HL-60/S4 treated with retinoic acid at 250 ng/mL for 4 days and 3 days (cell line): ENCODE results near the gene VSTM1.
"Not testable (repeated sequence)": the region's sequence is repeated elsewhere in the genome, so short reads cannot be mapped to it uniquely, and the experiment has no call there.

Experiments used
- in situ Hi-C: fragments of 300-500 bp; cut with MboI; formaldehyde crosslinking; loops from 2 replicates; pipeline ENCODE4 v1.7.0; 2022; ENCODE audit warnings: low sequenced_read_pairs

Gene VSTM1

GRCh38 chr19:54074851-54075250, 11.2 kb upstream of the VSTM1 start:
- in situ Hi-C loops, result no loop called here

- in situ Hi-C loops, result no loop called here
Measured at GRCh38 chr19:54073829-54074228, 10.1 kb upstream of the VSTM1 start.

GRCh38 chr19:54069470-54069869, 5.8 kb upstream of the VSTM1 start:
- in situ Hi-C loops, result no loop called here

GRCh38 chr19:54062643-54063042, 1.1 kb downstream of the VSTM1 start:
- in situ Hi-C loops, result no loop called here

GRCh38 chr19:54047616-54048015, 16.1 kb downstream of the VSTM1 start:
- in situ Hi-C loops, result no loop called here

- in situ Hi-C loops, result no loop called here
Measured at GRCh38 chr19:54045771-54046170, 17.9 kb downstream of the VSTM1 start.

- in situ Hi-C loops, result no loop called here
Measured at GRCh38 chr19:54042989-54043388, 20.7 kb downstream of the VSTM1 start.

GRCh38 chr19:54041969-54042606, 21.6 kb downstream of the VSTM1 start:
- in situ Hi-C loops, result no loop called here

- in situ Hi-C loops, result no loop called here
Measured at GRCh38 chr19:54040003-54040402, 23.7 kb downstream of the VSTM1 start.

GRCh38 chr19:54036542-54036941, 27.2 kb downstream of the VSTM1 start:
- in situ Hi-C loops, result not testable (repeated sequence)

GRCh38 chr19:54035215-54036178, 28.2 kb downstream of the VSTM1 start:
- in situ Hi-C loops, result no loop called here

- in situ Hi-C loops, result no loop called here
Measured at GRCh38 chr19:54030895-54031586, 32.7 kb downstream of the VSTM1 start.

- in situ Hi-C loops, result loop anchor here (10.0 kb wide), 1 partner anchor 235 kb away; no protein-coding TSS in a partner anchor
Measured at GRCh38 chr19:54029930-54030490, 33.7 kb downstream of the VSTM1 start.

GRCh38 chr19:54029301-54029700, 34.4 kb downstream of the VSTM1 start:
- in situ Hi-C loops, result loop anchor here (10.0 kb wide), 1 partner anchor 234 kb away; no protein-coding TSS in a partner anchor

GRCh38 chr19:54026656-54027055, 37.0 kb downstream of the VSTM1 start:
- in situ Hi-C loops, result loop anchor here (10.0 kb wide), 1 partner anchor 232 kb away; no protein-coding TSS in a partner anchor

GRCh38 chr19:54024660-54025059, 39.0 kb downstream of the VSTM1 start:
- in situ Hi-C loops, result loop anchor here (10.0 kb wide), 1 partner anchor 230 kb away; no protein-coding TSS in a partner anchor

GRCh38 chr19:54023191-54023590, 40.5 kb downstream of the VSTM1 start:
- in situ Hi-C loops, result loop anchor here (10.0 kb wide), 1 partner anchor 228 kb away; no protein-coding TSS in a partner anchor

GRCh38 chr19:54021932-54022331, 41.8 kb downstream of the VSTM1 start:
- in situ Hi-C loops, result loop anchor here (10.0 kb wide), 1 partner anchor 227 kb away; no protein-coding TSS in a partner anchor

- in situ Hi-C loops, result loop anchor here (10.0 kb wide), 1 partner anchor 227 kb away; no protein-coding TSS in a partner anchor
Measured at GRCh38 chr19:54021363-54021762, 42.3 kb downstream of the VSTM1 start.

- in situ Hi-C loops, result no loop called here
Measured at GRCh38 chr19:54017261-54017660, 46.4 kb downstream of the VSTM1 start.
